ENCODE measurements around the gene WWC2.

Gene WWC2

GRCh38 chr4:183182873-183183725 is 84.0 kb downstream of the WWC2 start:
- no peaks in the 10 kb centered on the region for H3K36me3 ChIP-seq
- no peak overlapping the region for H3K4me3 ChIP-seq (ENCODE audit: low read depth, low read length)
- DNase-seq = no peak
- peaks cover 7% of the 10 kb centered on the region for H3K9me3 ChIP-seq (ENCODE audit: severe bottlenecking)
- no peak overlapping the region for H3K27ac ChIP-seq
- no peak for TF ChIP-seq CTCF (IDR thresholded peaks at IDR 0.05; ENCODE audit: low read depth, low read length)
- H3K27me3 ChIP-seq (ENCODE audit: insufficient read depth, low read depth, severe bottlenecking) = no peaks in the 10 kb centered on the region

- no peaks in the 10 kb centered on the region for H3K36me3 ChIP-seq
- no peaks in the 10 kb centered on the region for H3K27me3 ChIP-seq (ENCODE audit: insufficient read depth, low read depth, severe bottlenecking)
- peaks cover 7% of the 10 kb centered on the region for H3K9me3 ChIP-seq (ENCODE audit: severe bottlenecking)
- no peak for TF ChIP-seq CTCF (IDR thresholded peaks at IDR 0.05; ENCODE audit: low read depth, low read length)
- H3K4me3 ChIP-seq (ENCODE audit: low read depth, low read length) = no peak overlapping the region
- no peak for DNase-seq
- H3K27ac ChIP-seq = no peak overlapping the region
Measured at GRCh38 chr4:183183906-183184535, 85.0 kb downstream of the WWC2 start.

GRCh38 chr4:183185018-183185417 is 86.0 kb downstream of the WWC2 start:
- H3K27ac ChIP-seq = no peak overlapping the region
- H3K4me3 ChIP-seq (ENCODE audit: low read depth, low read length) = no peak overlapping the region
- no peak for DNase-seq

GRCh38 chr4:183185559-183185958 is 86.5 kb downstream of the WWC2 start:
- H3K36me3 ChIP-seq = no peaks in the 10 kb centered on the region
- no peak for TF ChIP-seq CTCF (IDR thresholded peaks at IDR 0.05; ENCODE audit: low read depth, low read length)
- H3K27ac ChIP-seq = no peak overlapping the region
- no peak for DNase-seq
- H3K4me3 ChIP-seq (ENCODE audit: low read depth, low read length) = no peak overlapping the region
- H3K9me3 ChIP-seq (ENCODE audit: severe bottlenecking) = peaks cover 7% of the 10 kb centered on the region
- H3K27me3 ChIP-seq (ENCODE audit: insufficient read depth, low read depth, severe bottlenecking) = no peaks in the 10 kb centered on the region

More at GRCh38 chr4:183185018-183185417, 86.0 kb downstream of the WWC2 start:
- Histone ChIP-seq H3K27me3 (ENCODE audit: insufficient read depth, low read depth, severe bottlenecking) (no peaks in the 10 kb centered on the region), H3K9me3 (ENCODE audit: severe bottlenecking) (peaks cover 7% of the 10 kb centered on the region), H3K36me3 (no peaks in the 10 kb centered on the region)
- no peak for TF ChIP-seq CTCF (IDR thresholded peaks at IDR 0.05; ENCODE audit: low read depth, low read length)

- H3K27ac ChIP-seq = no peak overlapping the region
- no peak overlapping the region for H3K4me3 ChIP-seq (ENCODE audit: low read depth, low read length)
- no peak for DNase-seq
- TF ChIP-seq CTCF (IDR thresholded peaks at IDR 0.05; ENCODE audit: low read depth, low read length) = no peak
- peaks cover 7% of the 10 kb centered on the region for H3K9me3 ChIP-seq (ENCODE audit: severe bottlenecking)
- H3K27me3 ChIP-seq (ENCODE audit: insufficient read depth, low read depth, severe bottlenecking) = no peaks in the 10 kb centered on the region
- H3K36me3 ChIP-seq = no peaks in the 10 kb centered on the region
Measured at GRCh38 chr4:183186813-183187212, 87.8 kb downstream of the WWC2 start.
